ENCODE results near the gene RNASE13. TPM values are rescaled to one million over a fixed set of nuclear protein-coding genes. Genes with fewer than 3 reads are reported as not detected.

RNASE13 gene
- total and polyA plus RNA-seq, 2 of the 4 experiments (the other 2 are of a cell fraction): not detected

DNA sequence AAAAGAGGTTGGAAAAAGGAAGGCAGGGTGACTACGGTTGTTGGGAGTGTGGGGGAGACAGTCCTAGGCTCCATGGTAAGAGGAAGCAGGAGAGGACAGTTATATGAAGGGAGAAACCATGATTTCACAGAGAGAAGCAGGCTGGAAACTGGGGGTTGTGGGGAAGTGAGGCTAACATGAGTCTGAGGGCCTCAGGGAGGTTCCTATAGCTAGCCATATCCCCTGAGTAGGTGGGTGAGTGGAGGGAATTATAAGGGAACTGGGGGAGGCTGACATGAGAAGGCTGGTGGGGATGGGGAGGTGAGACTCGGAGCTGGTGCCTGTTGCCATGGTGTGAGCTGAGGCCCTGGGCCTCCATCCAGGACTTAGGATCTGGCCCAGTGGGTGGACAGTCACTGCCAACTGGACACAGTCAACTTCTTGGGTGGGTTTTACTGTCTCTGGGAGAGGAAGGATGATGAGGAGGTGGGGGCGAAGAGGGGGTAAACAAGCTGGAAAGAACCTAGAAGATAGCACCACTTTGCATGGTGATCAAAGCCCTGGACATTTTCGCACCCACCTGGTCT, 1.4 kb downstream of the RNASE13 start:
- Histone ChIP-seq H2AFZ (replicated peaks; ENCODE audit: low read length, poor library complexity) (no peak overlapping the region), H3K79me1 (ENCODE audit: low read depth in 1 of 2, low read length in 2 of 2) (no peaks in the 10 kb centered on the region), H3K23ac (ENCODE audit: low read depth, low read length) (no peak overlapping the region), H3K9me1 (ENCODE audit: insufficient read depth, low read length) (no peaks in the 10 kb centered on the region), H4K8ac (ENCODE audit: low read depth in 2 of 2, low read length in 2 of 2) (no peak overlapping the region), H3K9ac (ENCODE audit: low read depth, low read length) (no peak overlapping the region), H4K91ac (ENCODE audit: insufficient read depth, low read depth, low read length) (no peak overlapping the region), H2BK5ac (ENCODE audit: low read depth, low read length, poor library complexity, severe bottlenecking) (no peak overlapping the region), H3K56ac (ENCODE audit: extremely low read depth, insufficient read depth, low read length) (no peak overlapping the region), H3K4me2 (ENCODE audit: low read depth, low read length) (no peak overlapping the region), H2AK5ac (ENCODE audit: low read depth, low read length) (no peak overlapping the region), H3K18ac (ENCODE audit: low read depth, low read length) (no peak overlapping the region), H3K27me3 (ENCODE audit: control insufficient read depth, insufficient read depth, low read length) (peaks cover 61% of the 10 kb centered on the region), H3K27ac (ENCODE audit: insufficient read depth, low read length) (no peak overlapping the region), H3K4me3 (ENCODE audit: insufficient read depth, low read depth, low read length) (no peak overlapping the region), H2BK120ac (ENCODE audit: low read depth, low read length) (no peak overlapping the region), H4K20me1 (ENCODE audit: insufficient read depth, low read length) (no peaks in the 10 kb centered on the region), H3K36me3 (ENCODE audit: control insufficient read depth, insufficient read depth, low read length) (no peaks in the 10 kb centered on the region), H2AK9ac (replicated peaks; ENCODE audit: low read depth, low read length, poor library complexity) (no peak overlapping the region), H3K9me3 (ENCODE audit: control insufficient read depth, insufficient read depth, low read length) (no peaks in the 10 kb centered on the region), H4K5ac (ENCODE audit: low read depth, low read length) (no peak overlapping the region), H3K4ac (ENCODE audit: low read depth, low read length) (no peak overlapping the region), H3K4me1 (ENCODE audit: control insufficient read depth, insufficient read depth, low read length) (no peaks in the 10 kb centered on the region), H2BK15ac (ENCODE audit: low read depth, low read length) (no peak overlapping the region), H3K14ac (replicated peaks; ENCODE audit: low read depth, low read length) (no peak overlapping the region), H2BK20ac (ENCODE audit: low read depth, low read length) (no peak overlapping the region)
- intact Hi-C loops (cut with micrococcal nuclease) (no loop called here), dilution Hi-C loops (cut with HindIII; ENCODE audit: low sequenced_read_pairs, unreplicated experiment) (no loop called here), in situ Hi-C loops (cut with MboI; ENCODE audit: low sequenced_read_pairs) (no loop called here)
- no peak for TF ChIP-seq CHD1 (IDR thresholded peaks at IDR 0.05; ENCODE audit: low read depth, low read length)
- TF ChIP-seq BHLHE40 (IDR thresholded peaks at IDR 0.05; ENCODE audit: low read depth, low read length): no peak
- TF ChIP-seq RFX5 (IDR thresholded peaks at IDR 0.05; ENCODE audit: low read depth, low read length): no peak
- TF ChIP-seq MXI1 (IDR thresholded peaks at IDR 0.05; ENCODE audit: borderline replicate concordance, low read depth, low read length): no peak
- no peak for TF ChIP-seq RAD21 (IDR thresholded peaks at IDR 0.05; ENCODE audit: low read length)
- ChIA-PET POLR2A (ENCODE audit: unreplicated experiment) (no interaction called here), CTCF (interaction anchor here (3.8 kb wide), 1 partner anchor 19 kb away, joined by 11 read pairs; no protein-coding TSS in a partner anchor)
- no TSS peak for BruUV-seq (replicated peaks)
- no peak for DNase-seq
- no peak for ATAC-seq (ENCODE audit: low read depth)
- 53% methylated on average over 2 of the region's 4 CpGs; no CpG with 5 or more reads in 1 of the 2 experiments for WGBS, 2 experiments (ENCODE audit: extremely low coverage in 2 of 2, insufficient read length in 1 of 2)

Measured in IMR-90 (cell line).